Activated CD4-positive, alpha-beta T cell treated with anti-CD3 and anti-CD28 coated beads for 48 hours (primary cell): ENCODE data around the gene TP73.
A peak's percentile ranks its signal among the peaks of the same experiment; 100 is the strongest.
"Not testable (repeated sequence)": the region's sequence is repeated elsewhere in the genome, so short reads cannot be mapped to it uniquely, and the experiment has no call there.

Source experiments
- DNase-seq: peaks from one replicate; pipeline ENCODE4 v3.0.0-alpha.2; 2020

TP73 gene

GRCh38 chr1:3618881-3619671, 33.2 kb upstream of the TP73 start:
- peak; percentile 82 for DNase-seq

- no peak for DNase-seq
These were observed 31.6 kb upstream of the TP73 start for GRCh38 chr1:3620708-3621107.

GRCh38 chr1:3621151-3621671, 31.1 kb upstream of the TP73 start:
- DNase-seq, result not testable (repeated sequence)

GRCh38 chr1:3622102-3622501, 30.2 kb upstream of the TP73 start:
- DNase-seq, result not testable (repeated sequence)

- DNase-seq, result no peak
These were observed 28.7 kb upstream of the TP73 start for GRCh38 chr1:3623441-3624199.

GRCh38 chr1:3624200-3625136, 27.8 kb upstream of the TP73 start, which contains the start of gene TPRG1L:
TPRG1L (plus strand) TSS chr1:3625015; CDS start chr1:3625073, 58 bp downstream.
- DNase-seq, result peak; percentile 99

- DNase-seq, result peak; percentile 38
These were observed 27.0 kb upstream of the TP73 start for GRCh38 chr1:3625151-3625907.

GRCh38 chr1:3626025-3626424, 26.3 kb upstream of the TP73 start:
- no peak for DNase-seq

GRCh38 chr1:3627515-3628253, 24.6 kb upstream of the TP73 start:
- no peak for DNase-seq

GRCh38 chr1:3628445-3628844, 23.9 kb upstream of the TP73 start:
- no peak for DNase-seq

- DNase-seq, result no peak
These were observed 22.7 kb upstream of the TP73 start for GRCh38 chr1:3629561-3630160.

GRCh38 chr1:3630161-3630611, 22.1 kb upstream of the TP73 start:
- no peak for DNase-seq

GRCh38 chr1:3630914-3631313, 21.4 kb upstream of the TP73 start:
- no peak for DNase-seq

- DNase-seq, result no peak
These were observed 20.7 kb upstream of the TP73 start for GRCh38 chr1:3631320-3632260.

GRCh38 chr1:3632298-3632697, 20.0 kb upstream of the TP73 start:
- no peak for DNase-seq

GRCh38 chr1:3632716-3633343, 19.5 kb upstream of the TP73 start:
- DNase-seq, result no peak

GRCh38 chr1:3633344-3634058, 18.8 kb upstream of the TP73 start:
- no peak for DNase-seq

GRCh38 chr1:3634059-3634800, 18.1 kb upstream of the TP73 start:
- DNase-seq, result no peak
